ENCODE data around the gene OR6S1.
"Not testable (repeated sequence)": the region's sequence is repeated elsewhere in the genome, so short reads cannot be mapped to it uniquely, and the experiment has no call there.

The OR6S1 gene

GRCh38 chr14:20671597-20672283 is 30.2 kb upstream of the OR6S1 start:
- DNase-seq (ENCODE audit: low read depth in 1 of 2, low spot score in 1 of 2), result no peak

GRCh38 chr14:20668969-20669368 is 27.5 kb upstream of the OR6S1 start:
- DNase-seq (ENCODE audit: low read depth in 1 of 2, low spot score in 1 of 2), result no peak

GRCh38 chr14:20667957-20668356 is 26.5 kb upstream of the OR6S1 start:
- DNase-seq (ENCODE audit: low read depth in 1 of 2, low spot score in 1 of 2), result no peak

- not testable (repeated sequence) for DNase-seq (ENCODE audit: low read depth in 1 of 2, low spot score in 1 of 2)
Observed at GRCh38 chr14:20666400-20666961, 25.0 kb upstream of the OR6S1 start.

- peak; percentile 51 to 59 for DNase-seq (ENCODE audit: low read depth in 1 of 2, low spot score in 1 of 2)
Observed at GRCh38 chr14:20662968-20663732, 21.7 kb upstream of the OR6S1 start.

- DNase-seq (ENCODE audit: low read depth in 1 of 2, low spot score in 1 of 2), result no peak
Observed at GRCh38 chr14:20661197-20661596, 19.7 kb upstream of the OR6S1 start.

GRCh38 chr14:20659813-20660395 is 18.4 kb upstream of the OR6S1 start:
- no peak for DNase-seq (ENCODE audit: low read depth in 1 of 2, low spot score in 1 of 2)

GRCh38 chr14:20659336-20659735 is 17.8 kb upstream of the OR6S1 start:
- no peak for DNase-seq (ENCODE audit: low read depth in 1 of 2, low spot score in 1 of 2)

- no peak for DNase-seq (ENCODE audit: low read depth in 1 of 2, low spot score in 1 of 2)
Observed at GRCh38 chr14:20658246-20658645, 16.8 kb upstream of the OR6S1 start.

- DNase-seq (ENCODE audit: low read depth in 1 of 2, low spot score in 1 of 2), result no peak
Observed at GRCh38 chr14:20657216-20658211, 16.0 kb upstream of the OR6S1 start.

GRCh38 chr14:20656274-20656673 is 14.8 kb upstream of the OR6S1 start:
- DNase-seq (ENCODE audit: low read depth in 1 of 2, low spot score in 1 of 2), result no peak

- no peak for DNase-seq (ENCODE audit: low read depth in 1 of 2, low spot score in 1 of 2)
Observed at GRCh38 chr14:20655851-20656250, 14.4 kb upstream of the OR6S1 start.

GRCh38 chr14:20652996-20653975 is 11.8 kb upstream of the OR6S1 start:
- DNase-seq (ENCODE audit: low read depth in 1 of 2, low spot score in 1 of 2), result no peak

- DNase-seq (ENCODE audit: low read depth in 1 of 2, low spot score in 1 of 2), result no peak
Observed at GRCh38 chr14:20645481-20645880, 4.0 kb upstream of the OR6S1 start.

- DNase-seq (ENCODE audit: low read depth in 1 of 2, low spot score in 1 of 2), result no peak
Observed at GRCh38 chr14:20644520-20644919, 3.0 kb upstream of the OR6S1 start.

- DNase-seq (ENCODE audit: low read depth in 1 of 2, low spot score in 1 of 2), result not testable (repeated sequence)
Observed at GRCh38 chr14:20642755-20643154, 1.3 kb upstream of the OR6S1 start.

- DNase-seq (ENCODE audit: low read depth in 1 of 2, low spot score in 1 of 2), result no peak
Observed at GRCh38 chr14:20642182-20642581, 691 bp upstream of the OR6S1 start.

- peak in 1 of 2 donors; percentile 37 for DNase-seq (ENCODE audit: low read depth in 1 of 2, low spot score in 1 of 2)
Observed at GRCh38 chr14:20632831-20633691, 8.4 kb downstream of the OR6S1 start.

- DNase-seq (ENCODE audit: low read depth in 1 of 2, low spot score in 1 of 2), result no peak
Observed at GRCh38 chr14:20632448-20632830, 9.1 kb downstream of the OR6S1 start.

Measured in activated T-helper 1 cell treated with anti-CD3 and anti-CD28 coated beads, Interleukin-2, amount 50 U/mL, for 16 hours (primary cell).